Kidney tubule cell (primary cell): ENCODE results near the gene NR3C1.
A peak's percentile ranks its signal among the peaks of the same experiment; 100 is the strongest.
"Not testable (repeated sequence)": the region's sequence is repeated elsewhere in the genome, so short reads cannot be mapped to it uniquely, and the experiment has no call there.

ENCODE experiments used
- DNase-seq: peaks from one replicate; pipeline ENCODE4 v3.0.0-alpha.2; 2018; ENCODE audit warnings: low spot score

Gene NR3C1

GRCh38 chr5:143334380-143334779 lies 69.1 kb downstream of the NR3C1 start:
- not testable (repeated sequence) for DNase-seq

- DNase-seq = peak; percentile 26
Observed at GRCh38 chr5:143331956-143332355, 71.5 kb downstream of the NR3C1 start.

GRCh38 chr5:143329843-143330242 lies 73.6 kb downstream of the NR3C1 start:
- DNase-seq = no peak

- no peak for DNase-seq
Observed at GRCh38 chr5:143328589-143329220, 74.8 kb downstream of the NR3C1 start.

DNA sequence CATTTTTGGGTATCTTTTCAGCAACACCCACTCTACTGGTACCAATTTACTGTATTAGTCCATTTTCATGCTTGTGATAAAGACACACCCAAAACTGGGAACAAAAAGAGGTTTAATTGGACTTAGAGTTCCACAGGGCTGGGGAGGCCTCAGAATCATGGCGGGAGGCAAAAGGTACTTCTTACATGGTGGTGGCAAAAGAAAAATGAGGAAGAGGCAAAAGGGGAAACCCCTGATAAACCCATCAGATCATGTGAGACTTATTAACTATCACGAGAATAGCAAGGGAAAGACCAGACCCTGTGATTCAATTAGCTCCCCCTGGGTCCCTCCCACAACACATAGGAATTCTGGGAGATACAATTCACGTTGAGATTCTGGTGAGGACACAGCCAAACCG lies 78.4 kb downstream of the NR3C1 start:
- DNase-seq = not testable (repeated sequence)

- peak; percentile 54 for DNase-seq
Observed at GRCh38 chr5:143322931-143323630, 80.4 kb downstream of the NR3C1 start.

DNA sequence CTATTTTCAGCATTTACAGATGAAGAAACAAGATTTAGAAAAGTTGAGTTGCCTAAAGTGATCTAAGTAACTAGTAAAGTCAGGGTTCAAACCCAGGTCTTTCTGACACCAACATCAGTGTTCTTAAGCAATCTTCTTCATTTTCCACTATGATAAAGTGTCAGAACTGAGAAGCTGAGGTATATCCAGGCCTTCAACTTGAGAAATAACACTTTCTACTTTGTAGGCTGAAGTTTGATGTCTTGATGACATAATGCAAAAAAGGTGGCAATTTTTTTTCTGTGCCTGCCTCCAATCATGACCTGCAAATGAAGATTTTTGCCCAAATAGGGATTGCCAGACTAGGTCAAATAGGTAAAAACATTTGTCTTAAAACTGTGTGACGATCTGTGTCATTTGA lies 81.3 kb downstream of the NR3C1 start:
- no peak for DNase-seq

DNA sequence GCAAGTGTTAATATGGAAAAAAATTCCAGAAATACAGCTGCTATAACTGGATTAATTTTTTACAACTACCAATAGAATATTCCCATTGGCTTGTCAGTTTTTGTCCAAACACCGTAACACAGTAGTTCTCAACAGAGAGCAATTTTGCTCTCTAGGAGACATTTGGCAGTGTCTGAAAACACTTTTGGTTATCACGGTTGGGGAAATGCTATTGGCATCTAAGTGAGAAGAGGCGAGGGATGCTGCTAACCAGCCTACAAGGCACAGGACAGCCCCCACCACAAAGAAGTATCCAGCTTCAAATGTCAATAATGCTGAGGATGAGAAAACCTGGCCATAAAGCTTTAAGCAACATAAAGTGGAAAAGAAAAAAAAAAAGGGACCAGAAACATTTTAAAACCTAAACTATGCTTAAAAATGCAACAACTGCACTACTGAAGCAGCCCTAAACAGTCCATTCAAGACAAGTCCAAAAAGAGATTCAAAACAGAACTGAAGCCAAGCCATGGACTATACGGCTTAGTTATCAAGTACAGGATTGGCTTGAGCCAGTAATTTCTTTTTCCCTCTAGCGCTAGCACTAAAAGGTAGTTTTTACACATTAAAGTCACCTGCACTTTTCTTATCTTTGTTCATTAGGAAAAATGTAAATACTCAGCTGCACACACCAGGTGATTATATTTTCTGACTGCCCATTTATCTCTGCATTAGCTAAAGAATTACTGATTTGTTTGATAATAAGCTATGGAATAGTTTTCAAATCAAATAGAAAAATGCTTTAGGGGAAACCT lies 83.9 kb downstream of the NR3C1 start:
- no peak for DNase-seq

DNA sequence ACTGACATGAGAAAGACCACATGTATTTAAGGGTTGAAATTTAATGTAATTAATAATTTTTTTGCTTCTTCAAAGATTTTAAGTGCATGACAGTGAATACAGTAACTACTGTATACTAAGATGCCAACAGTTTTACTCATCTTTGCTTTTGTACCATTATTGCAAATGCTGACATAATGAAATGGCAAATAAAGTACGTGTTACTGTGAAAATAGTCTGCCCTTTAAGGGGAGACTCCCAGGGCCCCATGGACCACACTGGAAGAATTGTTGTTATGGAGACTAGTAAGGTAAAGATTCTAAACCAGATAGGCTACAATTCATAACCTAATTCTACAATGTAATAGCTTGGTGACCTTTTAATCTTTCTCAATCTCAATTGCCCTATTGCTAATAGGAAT lies 84.7 kb downstream of the NR3C1 start:
- DNase-seq = no peak

GRCh38 chr5:143318270-143318669 lies 85.2 kb downstream of the NR3C1 start:
- DNase-seq = no peak

DNA sequence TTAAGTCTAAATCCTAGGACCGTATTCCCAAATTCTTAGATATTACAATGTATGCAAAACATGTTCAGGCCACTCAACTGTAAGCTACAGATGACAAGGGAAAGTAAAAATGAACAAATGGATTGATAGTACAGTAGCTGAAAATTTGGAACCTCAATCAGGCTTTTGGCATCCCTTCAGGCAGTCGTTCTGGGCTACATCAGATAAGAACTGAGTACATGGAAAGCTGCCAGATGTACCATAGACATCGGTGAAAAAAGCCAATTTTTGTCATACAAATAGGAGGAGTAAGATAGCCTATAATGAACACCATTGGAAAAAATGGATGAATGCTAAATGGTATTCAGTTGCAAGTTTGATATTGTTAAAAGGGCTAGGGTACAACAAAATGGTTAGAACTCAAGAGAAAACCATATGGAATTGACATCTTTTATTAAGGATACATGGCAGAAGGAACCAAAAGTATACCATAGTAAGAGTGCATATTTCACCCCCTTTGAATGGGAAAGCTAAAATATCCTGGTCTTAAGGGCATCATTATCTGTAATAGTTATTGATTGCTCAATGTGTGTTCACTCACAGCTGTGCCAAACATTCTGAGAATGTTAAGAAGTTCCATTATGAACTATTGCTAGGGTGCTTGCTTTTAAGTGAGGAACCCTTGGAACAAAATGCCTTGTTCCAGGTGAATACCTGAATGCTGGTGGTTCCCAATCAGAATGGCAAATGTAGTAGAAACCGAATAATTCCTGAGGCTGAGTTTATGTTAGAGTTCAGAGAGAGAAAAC lies 86.4 kb downstream of the NR3C1 start:
- DNase-seq = no peak

DNA sequence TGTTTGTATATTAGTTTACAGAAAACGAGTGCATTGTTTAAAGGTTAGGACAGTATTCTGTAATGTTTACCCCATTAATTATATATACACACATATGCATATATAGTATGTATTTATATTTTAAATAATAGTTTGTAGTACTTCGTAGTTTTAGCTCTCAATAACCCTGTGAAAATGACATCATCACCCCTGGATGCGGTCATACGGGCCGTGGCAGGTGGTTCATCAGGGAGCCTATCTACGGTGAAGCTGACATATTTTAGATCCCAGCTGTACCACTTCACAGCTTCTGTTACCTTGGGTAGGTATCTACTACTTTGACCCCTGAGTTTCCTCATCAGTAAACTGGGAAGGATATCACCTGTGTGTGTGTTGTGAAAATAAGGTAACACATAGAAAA lies 87.1 kb downstream of the NR3C1 start:
- no peak for DNase-seq

- peak; percentile 34 for DNase-seq
Observed at GRCh38 chr5:143315929-143316328, 87.6 kb downstream of the NR3C1 start.

GRCh38 chr5:143315214-143315613 lies 88.3 kb downstream of the NR3C1 start:
- no peak for DNase-seq

- DNase-seq = peak; percentile 78
Observed at GRCh38 chr5:143314659-143315058, 88.8 kb downstream of the NR3C1 start.

DNA sequence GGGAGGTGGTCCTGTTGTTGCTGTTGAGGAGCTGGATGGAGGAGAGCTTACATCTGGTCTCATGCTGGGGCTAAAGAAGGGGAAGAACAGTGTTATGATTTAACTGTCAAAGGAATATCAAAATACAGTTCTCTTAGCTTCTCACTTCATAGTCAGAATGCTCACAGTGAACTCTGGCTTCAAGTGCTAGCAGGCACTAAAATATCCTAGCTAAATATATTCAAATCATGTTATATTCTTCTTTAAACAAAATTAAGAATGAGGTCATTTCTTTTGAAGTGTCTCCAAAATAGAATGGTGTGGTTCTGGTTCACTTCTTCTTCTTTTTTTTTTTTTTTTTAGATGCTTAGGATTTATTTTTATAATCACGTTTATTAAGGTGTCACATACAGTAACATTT lies 89.4 kb downstream of the NR3C1 start:
- DNase-seq = no peak

DNA sequence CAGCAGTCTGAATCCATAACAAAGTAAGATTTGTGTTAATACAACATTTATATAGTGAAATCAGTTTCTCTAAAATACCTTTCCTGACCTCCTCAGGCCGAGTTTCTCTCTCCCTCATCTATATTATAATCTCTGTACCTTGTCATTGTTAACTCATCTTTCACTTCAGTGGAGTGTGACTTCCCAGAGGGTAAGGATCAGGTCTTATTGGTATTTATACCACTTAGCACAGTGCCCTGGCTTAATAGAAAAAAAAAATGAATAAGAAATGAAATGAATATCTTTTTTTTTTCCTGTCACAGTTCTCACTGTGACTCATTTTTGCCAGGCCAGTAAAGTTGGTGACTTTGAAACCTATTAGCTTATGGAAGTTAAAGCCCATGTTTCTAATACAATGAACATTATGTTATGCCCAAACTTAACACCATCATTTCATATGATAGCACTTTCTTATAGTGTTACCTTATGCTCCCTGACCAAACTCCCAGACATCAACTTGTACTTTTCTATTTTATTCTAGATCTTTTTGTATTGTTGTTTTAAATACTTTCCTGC lies 90.1 kb downstream of the NR3C1 start:
- DNase-seq = peak; percentile 4

- DNase-seq = no peak
Observed at GRCh38 chr5:143312822-143313221, 90.7 kb downstream of the NR3C1 start.

GRCh38 chr5:143311955-143312354 lies 91.5 kb downstream of the NR3C1 start:
- DNase-seq = no peak

DNA sequence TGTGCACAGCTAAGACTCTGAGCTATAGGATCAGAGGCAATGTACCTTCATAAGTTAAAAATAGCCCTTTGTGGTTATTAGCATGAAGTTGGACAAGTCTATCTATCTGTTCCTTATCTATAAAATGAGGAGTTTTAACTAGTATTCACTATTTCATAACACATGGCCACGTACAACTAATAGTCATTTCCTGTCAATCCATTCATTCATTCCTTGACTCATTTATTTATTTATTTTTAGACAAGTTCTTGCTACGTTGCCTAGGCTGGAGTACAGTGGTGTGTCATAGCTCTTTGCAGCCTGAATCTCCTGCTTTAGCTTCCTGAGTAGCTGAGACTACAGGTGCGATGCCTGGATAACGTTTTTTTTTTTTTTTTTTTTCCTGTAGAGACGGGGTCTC lies 92.1 kb downstream of the NR3C1 start:
- peak; percentile 68 for DNase-seq

- no peak for DNase-seq
Observed at GRCh38 chr5:143309661-143310431, 93.6 kb downstream of the NR3C1 start.
